Gastrocnemius medialis (tissue), 4 donors: ENCODE measurements around the gene KCTD5.

Experiments used
- CTCF ChIP-seq, 5 experiments: fragments of 450-650 bp in 3 of 5; fragments of 200-600 bp in 2 of 5; sonication (generic) in 2 of 5; IDR thresholded peaks in 4 of 5; conservative IDR thresholded peaks in 1 of 5; 1 replicate in 4 of 5; 2 replicates in 1 of 5; pipeline ENCODE4 v1.5.1; 2016 to 2019; ENCODE audit warnings: antibody characterized with exemption in 5 of 5, mild to moderate bottlenecking in 3 of 5, moderate library complexity in 3 of 5
- POLR2A ChIP-seq, 2 donors: fragments of 450-650 bp; IDR thresholded peaks; one replicate each; pipeline ENCODE4 v1.6.1; 2017; ENCODE audit warnings: antibody characterized with exemption in 2 of 2, mild to moderate bottlenecking in 2 of 2, moderate library complexity in 2 of 2

GRCh38 chr16:2692948-2693651 is 10.8 kb downstream of the KCTD5 start:
- TF ChIP-seq CTCF (IDR thresholded peaks at IDR 0.05 in 4 of 5, conservative IDR thresholded peaks at IDR 0.05 in 1 of 5) (no peak), POLR2A (IDR thresholded peaks at IDR 0.05) (peak in 1 of 2 donors; percentile 16)
